SK-N-SH (cell line): ENCODE measurements around the gene EFS. TPM values are rescaled to one million over a fixed set of nuclear protein-coding genes. Genes with fewer than 3 reads are reported as not detected.

Source experiments
- CTCF ChIA-PET: fragments of 300-600, 350-600 bp; formaldehyde crosslinking; extraction: SDS; loops from one replicate; lab custom pipeline; 2021; lab: Yijun Ruan, JAX
- POLR2A ChIA-PET: fragments of 350-600 bp; sonication (Branson Sonifier 250); formaldehyde crosslinking; extraction: SDS; loops from one replicate; lab custom pipeline; 2020; ENCODE audit warnings: antibody characterized with exemption, inconsistent platforms; lab: Yijun Ruan, JAX
- DNase-seq: peaks from one replicate; pipeline ENCODE4 v3.0.0; 2012
- H2AFZ ChIP-seq: fragments of 200-600 bp; sonication (generic); 2 replicates; pipeline ENCODE4 v1.8.1; 2016; ENCODE audit warnings: antibody characterized with exemption, mild to moderate bottlenecking, low read depth
- H3F3A ChIP-seq: fragments of 200-600 bp; sonication (generic); replicated peaks from 2 replicates; pipeline ENCODE3; 2016; ENCODE audit warnings: antibody characterized with exemption, mild to moderate bottlenecking; ENCODE audit not compliant: insufficient read depth
- H3K27ac ChIP-seq, 2 experiments: fragments of 200-500 bp in 1 of 2; fragments of 200-600 bp in 1 of 2; sonication (Bioruptor generic) in 1 of 2; sonication (generic), shearing (Covaris generic) in 1 of 2; 2 replicates each; pipeline versions ENCODE4 v1.5.1 to v1.6.1; 2014 to 2016; ENCODE audit warnings: low read depth in 2 of 2, inconsistent platforms in 1 of 2, low read length in 1 of 2, mild to moderate bottlenecking in 1 of 2, mixed read lengths in 1 of 2
- H3K27me3 ChIP-seq: fragments of 200-600 bp; sonication (generic), shearing (Covaris generic); 2 replicates; pipeline ENCODE4 v1.6.1; 2016; ENCODE audit warnings: mixed run types; ENCODE audit not compliant: insufficient read depth
- H3K36me3 ChIP-seq, 2 experiments: fragments of 200-500 bp in 1 of 2; fragments of 200-600 bp in 1 of 2; sonication (Bioruptor generic) in 1 of 2; sonication (generic) in 1 of 2; replicated peaks in 1 of 2; 2 replicates each; pipeline versions ENCODE3 to v1.5.1; 2014 to 2016; ENCODE audit warnings: low read length in 1 of 2, mild to moderate bottlenecking in 1 of 2; ENCODE audit not compliant: insufficient read depth in 2 of 2, control insufficient read depth in 1 of 2
- H3K4me1 ChIP-seq, 2 experiments: fragments of 200-500 bp in 1 of 2; fragments of 200-600 bp in 1 of 2; sonication (Bioruptor generic) in 1 of 2; sonication (generic), shearing (Covaris generic) in 1 of 2; 2 replicates each; pipeline versions ENCODE4 v1.5.1 to v1.6.1; 2014 to 2016; ENCODE audit warnings: low read depth in 1 of 2, low read length in 1 of 2, mixed run types in 1 of 2; ENCODE audit not compliant: insufficient read depth in 2 of 2, control insufficient read depth in 1 of 2
- H3K4me2 ChIP-seq: fragments of 200-600 bp; sonication (generic), shearing (Covaris generic); 2 replicates; pipeline ENCODE4 v1.6.1; 2017; ENCODE audit warnings: mixed run types
- H3K4me3 ChIP-seq, 2 experiments: fragments of 200-500 bp in 1 of 2; fragments of 200-600 bp in 1 of 2; sonication (Bioruptor generic) in 1 of 2; sonication (generic), shearing (Covaris generic) in 1 of 2; 2 replicates each; pipeline versions ENCODE4 v1.5.1 to v1.8.1; 2014 to 2016; ENCODE audit warnings: low read depth in 2 of 2, inconsistent platforms in 1 of 2, low read length in 1 of 2, mild to moderate bottlenecking in 1 of 2, mixed read lengths in 1 of 2, moderate library complexity in 1 of 2
- H3K79me2 ChIP-seq: fragments of 200-600 bp; sonication (generic); 2 replicates; pipeline ENCODE4 v1.8.1; 2017; ENCODE audit warnings: mild to moderate bottlenecking; ENCODE audit not compliant: insufficient read depth
- H3K9ac ChIP-seq: fragments of 200-600 bp; sonication (generic); 2 replicates; pipeline ENCODE4 v1.6.1; 2017; ENCODE audit warnings: mixed run types
- H3K9me2 ChIP-seq: fragments of 200-600 bp; sonication (generic); 2 replicates; pipeline ENCODE4 v1.6.1; 2017; ENCODE audit warnings: mixed run types
- H3K9me3 ChIP-seq: fragments of 200-600 bp; sonication (generic); 2 replicates; pipeline ENCODE4 v1.6.1; 2017; ENCODE audit warnings: mixed run types, mild to moderate bottlenecking, moderate library complexity
- H4K20me1 ChIP-seq: fragments of 200-600 bp; sonication (generic); 2 replicates; pipeline ENCODE4 v1.6.1; 2017; ENCODE audit warnings: mild to moderate bottlenecking, mixed run types; ENCODE audit not compliant: insufficient read depth
- CHD2 ChIP-seq: fragments of 150-350 bp; IDR thresholded peaks from 2 replicates; pipeline ENCODE4 v1.6.1; 2018; ENCODE audit warnings: low read length; ENCODE audit not compliant: partially characterized antibody
- EP300 ChIP-seq, 2 experiments: IDR thresholded peaks; 2 replicates each; pipeline versions ENCODE4 v1.4.0 to v1.6.1; 2012; ENCODE audit warnings: borderline replicate concordance in 1 of 2, low read depth in 1 of 2, low read length in 1 of 2
- FOSL2 ChIP-seq: IDR thresholded peaks from 2 replicates; pipeline ENCODE4 v1.4.0; 2012; ENCODE audit warnings: low read depth, mild to moderate bottlenecking, moderate library complexity, borderline replicate concordance
- GATA2 ChIP-seq: sonication (generic); formaldehyde crosslinking; IDR thresholded peaks from 2 replicates; pipeline ENCODE4 v1.5.0; 2020; ENCODE audit warnings: mild to moderate bottlenecking, missing genetic modification reagents
- NFIC ChIP-seq: IDR thresholded peaks from 2 replicates; pipeline ENCODE4 v1.4.0; 2012; ENCODE audit warnings: borderline replicate concordance
- RCOR1 ChIP-seq: fragments of 150-350 bp; IDR thresholded peaks from 2 replicates; pipeline ENCODE4 v1.6.1; 2017; ENCODE audit warnings: antibody characterized with exemption, low read length
- RFX5 ChIP-seq: IDR thresholded peaks from 2 replicates; pipeline ENCODE4 v1.6.1; 2012; ENCODE audit warnings: mild to moderate bottlenecking, improper control_type of control experiment, low read length
- RXRA ChIP-seq: IDR thresholded peaks from 2 replicates; pipeline ENCODE4 v1.4.0; 2012; ENCODE audit warnings: low read depth, mild to moderate bottlenecking, borderline replicate concordance
- SIN3A ChIP-seq: IDR thresholded peaks from 2 replicates; pipeline ENCODE4 v1.6.1; 2012; ENCODE audit warnings: low read depth, mild to moderate bottlenecking, low read length, moderate library complexity, borderline replicate concordance
- SMC3 ChIP-seq: IDR thresholded peaks from 2 replicates; pipeline ENCODE4 v1.6.1; 2012; ENCODE audit warnings: low read depth, low read length, improper control_type of control experiment
- TCF12 ChIP-seq: IDR thresholded peaks from 2 replicates; pipeline ENCODE4 v1.4.0; 2012
- YY1 ChIP-seq: IDR thresholded peaks from 2 replicates; pipeline ENCODE4 v1.4.0; 2012; ENCODE audit warnings: low read depth, mild to moderate bottlenecking
- WGBS: methylation state at CpG from one replicate; pipeline ENCODE4 v1.1.6; 2017; ENCODE audit warnings: low lambda C conversion rate; 5-methylcytosine and 5-hydroxymethylcytosine counted together
- polyA plus RNA-seq, 3 experiments: library from polyadenylated mRNA; depleted of rRNA; stranded (reverse); fragments of >200 nt; gene quantifications; 2 replicates each; pipeline ENCODE4 v1.2.3, GENCODE V29; 2012
- TF ChIP-seq, protein P1 (sequence below): fragments of 150-350 bp; IDR thresholded peaks from 2 replicates; pipeline ENCODE4 v1.6.1; 2017; ENCODE audit warnings: antibody characterized with exemption, low read length, low read depth, borderline replicate concordance
- TF ChIP-seq, protein P2 (sequence below): fragments of 200-600 bp; sonication (generic); IDR thresholded peaks from 2 replicates; pipeline ENCODE4 v1.6.1; 2017; ENCODE audit warnings: antibody characterized with exemption, mild to moderate bottlenecking, moderate library complexity
- TF ChIP-seq, protein P3 (sequence below): IDR thresholded peaks from 2 replicates; pipeline ENCODE4 v1.6.1; 2012; ENCODE audit warnings: mild to moderate bottlenecking, low read depth, low read length, moderate library complexity
- TF ChIP-seq, protein P4 (sequence below): fragments of 150-350 bp; IDR thresholded peaks from 2 replicates; pipeline ENCODE4 v1.6.1; 2016; ENCODE audit warnings: mild to moderate bottlenecking, low read depth, low read length

Gene EFS
- polyA plus RNA-seq, 1 of the 3 experiments (the other 2 are of a cell fraction): 4.4 TPM

DNA sequence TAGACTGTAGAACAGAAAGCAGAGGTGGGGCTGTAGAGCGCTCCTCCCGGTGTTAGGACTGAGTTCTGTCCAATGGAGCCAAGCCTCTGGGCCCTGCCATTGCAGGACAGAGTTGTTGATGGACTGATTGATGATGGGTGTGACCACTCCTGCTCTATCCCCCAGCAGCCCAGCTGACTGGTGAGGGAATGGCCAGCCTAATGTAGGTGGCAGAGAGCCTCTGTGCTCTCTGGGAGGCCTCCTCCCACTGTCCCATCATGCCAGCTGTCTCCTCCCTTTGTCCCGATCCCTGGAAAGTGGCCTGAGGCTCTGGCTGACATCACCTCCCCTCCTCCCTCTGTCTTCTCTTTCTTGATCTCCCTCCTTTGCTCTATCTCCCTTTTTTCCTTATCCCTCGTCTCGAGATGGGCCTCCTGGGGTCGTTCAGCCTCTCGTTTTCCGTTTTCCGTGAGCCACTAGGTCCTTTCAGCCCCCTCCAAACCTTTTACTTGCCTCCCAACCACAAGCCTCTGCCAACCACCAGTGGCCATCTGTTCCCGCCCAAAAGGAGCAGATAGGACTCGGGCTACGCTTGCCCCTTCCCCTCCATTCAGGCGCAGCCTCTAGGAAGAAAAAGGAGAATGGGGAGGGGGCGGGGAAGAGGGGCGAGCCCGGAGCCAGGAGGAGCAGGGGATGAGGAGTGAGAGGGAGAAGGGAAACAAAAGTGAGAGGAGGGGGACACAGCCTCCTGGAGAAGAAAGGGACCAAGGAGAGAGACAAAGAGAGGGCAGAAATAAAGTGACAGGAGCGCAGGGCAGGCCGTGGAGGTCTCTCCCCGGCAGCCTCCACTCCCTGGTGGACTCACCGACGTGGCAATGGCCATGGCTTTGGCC lies 572 bp downstream of the EFS start:
- Histone ChIP-seq H3K27me3 (no peaks in the 10 kb centered on the region), H3K4me1 (peaks cover 0 to 16% of the 10 kb centered on the region in 2 experiments; a peak in 2 of 4 replicates), H3K36me3 (no peaks in the 10 kb centered on the region), H2AFZ (peak overlapping the region; percentile 78; the same call in 1 of the 2 replicates), H3K4me3 (peak overlapping the region; percentile 43 to 57), H3K9me2 (no peaks in the 10 kb centered on the region), H3F3A (no peaks in the 10 kb centered on the region), H3K9ac (peak overlapping the region; percentile 66), H3K4me2 (peak overlapping the region; percentile 68), H4K20me1 (no peaks in the 10 kb centered on the region), H3K79me2 (peaks cover 6% of the 10 kb centered on the region; the same call in 1 of the 2 replicates), H3K9me3 (no peaks in the 10 kb centered on the region), H3K27ac (peak overlapping the region in 1 of 2 experiments; percentile 92; a peak in 2 of 4 replicates)
- DNase-seq: peak; percentile 81
- CTCF ChIA-PET: interaction anchor here (0.8 to 3.7 kb wide), 4 partner anchors 11 to 57 kb away, joined by 3 to 13 read pairs (median 6); partner anchors contain the start of genes BCL2L2 and SLC22A17
- TF ChIP-seq GATA2: peak; percentile 19; the same call in 1 of the 2 replicates
- no peak for TF ChIP-seq SIN3A
- TF ChIP-seq, protein P1, sequence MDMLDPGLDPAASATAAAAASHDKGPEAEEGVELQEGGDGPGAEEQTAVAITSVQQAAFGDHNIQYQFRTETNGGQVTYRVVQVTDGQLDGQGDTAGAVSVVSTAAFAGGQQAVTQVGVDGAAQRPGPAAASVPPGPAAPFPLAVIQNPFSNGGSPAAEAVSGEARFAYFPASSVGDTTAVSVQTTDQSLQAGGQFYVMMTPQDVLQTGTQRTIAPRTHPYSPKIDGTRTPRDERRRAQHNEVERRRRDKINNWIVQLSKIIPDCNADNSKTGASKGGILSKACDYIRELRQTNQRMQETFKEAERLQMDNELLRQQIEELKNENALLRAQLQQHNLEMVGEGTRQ: no peak
- TF ChIP-seq CHD2: no peak
- no peak for TF ChIP-seq RXRA
- POLR2A ChIA-PET: interaction anchor here (0.9 to 5.6 kb wide), 6 partner anchors 11 to 90 kb away, joined by 3 to 45 read pairs (median 10); partner anchors contain the start of genes PABPN1 and SLC22A17
- WGBS: 19% methylated on average over 21 of the region's 21 CpGs

DNA sequence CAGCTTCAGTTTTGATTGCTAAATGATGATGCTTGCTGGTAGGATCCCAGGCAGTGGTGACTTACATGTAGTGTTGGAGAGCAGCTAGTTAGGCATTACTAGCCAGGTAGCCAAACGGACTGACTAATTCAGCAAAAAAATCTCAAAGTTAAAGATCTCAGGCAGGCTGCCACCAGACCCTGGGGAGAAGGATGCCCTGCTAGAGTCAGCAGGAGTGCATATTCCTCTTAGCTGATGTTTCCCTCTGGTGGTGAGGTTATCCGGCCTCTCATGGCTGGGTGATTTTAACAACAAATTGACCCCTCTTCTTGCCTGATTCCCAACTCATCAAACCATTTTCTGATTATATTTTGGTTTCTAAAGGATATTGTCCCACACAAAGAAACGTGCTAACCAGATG lies 2.8 kb downstream of the EFS start:
- Histone ChIP-seq H2AFZ (no peak overlapping the region), H3K4me1 (peaks cover 0 to 15% of the 10 kb centered on the region in 2 experiments; a peak in 2 of 4 replicates), H3K4me3 (no peak overlapping the region; a peak in 1 of 4 replicates), H3K9me2 (no peaks in the 10 kb centered on the region), H3K4me2 (no peak overlapping the region), H3K27me3 (no peaks in the 10 kb centered on the region), H3K36me3 (no peaks in the 10 kb centered on the region), H3K79me2 (peaks cover 6% of the 10 kb centered on the region; the same call in 1 of the 2 replicates), H3K27ac (no peak overlapping the region), H3F3A (no peaks in the 10 kb centered on the region), H4K20me1 (no peaks in the 10 kb centered on the region), H3K9ac (no peak overlapping the region), H3K9me3 (no peaks in the 10 kb centered on the region)
- no peak for DNase-seq
- ChIA-PET POLR2A (interaction anchor here (0.7 to 1.1 kb wide), 2 partner anchors 10 to 33 kb away, joined by 3 to 8 read pairs; partner anchors contain the start of gene SLC22A17), CTCF (interaction anchor here (0.7 to 6.4 kb wide), 8 partner anchors 8 to 67 kb away, joined by 3 to 42 read pairs (median 4); partner anchors contain the start of gene SLC22A17)
- 85% methylated on average over 3 of the region's 3 CpGs for WGBS
- TF ChIP-seq, protein P2, sequence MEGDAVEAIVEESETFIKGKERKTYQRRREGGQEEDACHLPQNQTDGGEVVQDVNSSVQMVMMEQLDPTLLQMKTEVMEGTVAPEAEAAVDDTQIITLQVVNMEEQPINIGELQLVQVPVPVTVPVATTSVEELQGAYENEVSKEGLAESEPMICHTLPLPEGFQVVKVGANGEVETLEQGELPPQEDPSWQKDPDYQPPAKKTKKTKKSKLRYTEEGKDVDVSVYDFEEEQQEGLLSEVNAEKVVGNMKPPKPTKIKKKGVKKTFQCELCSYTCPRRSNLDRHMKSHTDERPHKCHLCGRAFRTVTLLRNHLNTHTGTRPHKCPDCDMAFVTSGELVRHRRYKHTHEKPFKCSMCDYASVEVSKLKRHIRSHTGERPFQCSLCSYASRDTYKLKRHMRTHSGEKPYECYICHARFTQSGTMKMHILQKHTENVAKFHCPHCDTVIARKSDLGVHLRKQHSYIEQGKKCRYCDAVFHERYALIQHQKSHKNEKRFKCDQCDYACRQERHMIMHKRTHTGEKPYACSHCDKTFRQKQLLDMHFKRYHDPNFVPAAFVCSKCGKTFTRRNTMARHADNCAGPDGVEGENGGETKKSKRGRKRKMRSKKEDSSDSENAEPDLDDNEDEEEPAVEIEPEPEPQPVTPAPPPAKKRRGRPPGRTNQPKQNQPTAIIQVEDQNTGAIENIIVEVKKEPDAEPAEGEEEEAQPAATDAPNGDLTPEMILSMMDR: peak; percentile 41
- peak; percentile 23; the same call in 1 of the 2 replicates for TF ChIP-seq SMC3
- TF ChIP-seq NFIC: no peak
- TF ChIP-seq, protein P3, sequence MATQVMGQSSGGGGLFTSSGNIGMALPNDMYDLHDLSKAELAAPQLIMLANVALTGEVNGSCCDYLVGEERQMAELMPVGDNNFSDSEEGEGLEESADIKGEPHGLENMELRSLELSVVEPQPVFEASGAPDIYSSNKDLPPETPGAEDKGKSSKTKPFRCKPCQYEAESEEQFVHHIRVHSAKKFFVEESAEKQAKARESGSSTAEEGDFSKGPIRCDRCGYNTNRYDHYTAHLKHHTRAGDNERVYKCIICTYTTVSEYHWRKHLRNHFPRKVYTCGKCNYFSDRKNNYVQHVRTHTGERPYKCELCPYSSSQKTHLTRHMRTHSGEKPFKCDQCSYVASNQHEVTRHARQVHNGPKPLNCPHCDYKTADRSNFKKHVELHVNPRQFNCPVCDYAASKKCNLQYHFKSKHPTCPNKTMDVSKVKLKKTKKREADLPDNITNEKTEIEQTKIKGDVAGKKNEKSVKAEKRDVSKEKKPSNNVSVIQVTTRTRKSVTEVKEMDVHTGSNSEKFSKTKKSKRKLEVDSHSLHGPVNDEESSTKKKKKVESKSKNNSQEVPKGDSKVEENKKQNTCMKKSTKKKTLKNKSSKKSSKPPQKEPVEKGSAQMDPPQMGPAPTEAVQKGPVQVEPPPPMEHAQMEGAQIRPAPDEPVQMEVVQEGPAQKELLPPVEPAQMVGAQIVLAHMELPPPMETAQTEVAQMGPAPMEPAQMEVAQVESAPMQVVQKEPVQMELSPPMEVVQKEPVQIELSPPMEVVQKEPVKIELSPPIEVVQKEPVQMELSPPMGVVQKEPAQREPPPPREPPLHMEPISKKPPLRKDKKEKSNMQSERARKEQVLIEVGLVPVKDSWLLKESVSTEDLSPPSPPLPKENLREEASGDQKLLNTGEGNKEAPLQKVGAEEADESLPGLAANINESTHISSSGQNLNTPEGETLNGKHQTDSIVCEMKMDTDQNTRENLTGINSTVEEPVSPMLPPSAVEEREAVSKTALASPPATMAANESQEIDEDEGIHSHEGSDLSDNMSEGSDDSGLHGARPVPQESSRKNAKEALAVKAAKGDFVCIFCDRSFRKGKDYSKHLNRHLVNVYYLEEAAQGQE: no peak
- TF ChIP-seq FOSL2: no peak
- no peak for TF ChIP-seq RFX5
- TF ChIP-seq TCF12: no peak
- TF ChIP-seq RXRA: no peak
- no peak for TF ChIP-seq RCOR1
- TF ChIP-seq EP300 (IDR thresholded peaks at IDR 0.05; ENCODE audit: borderline replicate concordance in 1 of 2, low read depth in 1 of 2, low read length in 1 of 2): no peak
- TF ChIP-seq, protein P4, sequence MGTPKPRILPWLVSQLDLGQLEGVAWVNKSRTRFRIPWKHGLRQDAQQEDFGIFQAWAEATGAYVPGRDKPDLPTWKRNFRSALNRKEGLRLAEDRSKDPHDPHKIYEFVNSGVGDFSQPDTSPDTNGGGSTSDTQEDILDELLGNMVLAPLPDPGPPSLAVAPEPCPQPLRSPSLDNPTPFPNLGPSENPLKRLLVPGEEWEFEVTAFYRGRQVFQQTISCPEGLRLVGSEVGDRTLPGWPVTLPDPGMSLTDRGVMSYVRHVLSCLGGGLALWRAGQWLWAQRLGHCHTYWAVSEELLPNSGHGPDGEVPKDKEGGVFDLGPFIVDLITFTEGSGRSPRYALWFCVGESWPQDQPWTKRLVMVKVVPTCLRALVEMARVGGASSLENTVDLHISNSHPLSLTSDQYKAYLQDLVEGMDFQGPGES: no peak
- no peak for TF ChIP-seq CHD2
- no peak for TF ChIP-seq YY1
